ENCODE results near the gene VTI1A. TPM values are rescaled to one million over a fixed set of nuclear protein-coding genes. Genes with fewer than 3 reads are reported as not detected.

VTI1A gene
- polyA plus RNA-seq, 1 of the 3 experiments (the other 2 are of a cell fraction): 8.3 TPM

GRCh38 chr10:112689327-112690072, 242.5 kb downstream of the VTI1A start:
- Histone ChIP-seq H3K36me3 (replicated peaks in 1 of 2; ENCODE audit: control insufficient read depth in 1 of 2, insufficient read depth in 2 of 2, low read length in 1 of 2) (no peaks in the 10 kb centered on the region), H3K79me2 (ENCODE audit: insufficient read depth) (no peaks in the 10 kb centered on the region), H3K4me3 (ENCODE audit: low read depth in 2 of 2, low read length in 1 of 2) (no peak overlapping the region), H3K4me1 (ENCODE audit: control insufficient read depth in 1 of 2, insufficient read depth in 2 of 2, low read depth in 1 of 2, low read length in 1 of 2) (no peaks in the 10 kb centered on the region), H3K27me3 (ENCODE audit: insufficient read depth) (no peaks in the 10 kb centered on the region), H2AFZ (ENCODE audit: low read depth) (no peak overlapping the region), H3F3A (replicated peaks; ENCODE audit: insufficient read depth) (no peaks in the 10 kb centered on the region), H3K4me2 (no peak overlapping the region), H3K9ac (no peak overlapping the region), H3K9me3 (no peaks in the 10 kb centered on the region), H4K20me1 (ENCODE audit: insufficient read depth) (no peaks in the 10 kb centered on the region), H3K27ac (ENCODE audit: low read depth in 2 of 2, low read length in 1 of 2) (no peak overlapping the region), H3K9me2 (no peaks in the 10 kb centered on the region)
- TF ChIP-seq TEAD4 (IDR thresholded peaks at IDR 0.05; ENCODE audit: borderline replicate concordance, insufficient read depth) (no peak), SMC3 (IDR thresholded peaks at IDR 0.05; ENCODE audit: low read depth, low read length) (peak; percentile 16; the same call in 1 of the 2 replicates), CTCF (IDR thresholded peaks at IDR 0.05) (peak; percentile 40), RAD21 (IDR thresholded peaks at IDR 0.05; ENCODE audit: low read length) (peak; percentile 55)
- ChIA-PET CTCF (interaction anchor here (0.7 to 1.9 kb wide), 3 partner anchors 9 to 456 kb away, joined by 3 read pairs; no protein-coding TSS in a partner anchor), POLR2A (no interaction called here)
- peak; percentile 22 for DNase-seq
- 82% methylated on average over 4 of the region's 4 CpGs for WGBS (ENCODE audit: low lambda C conversion rate)

- WGBS (ENCODE audit: low lambda C conversion rate): 89% methylated on average over 7 of the region's 7 CpGs
Measured at GRCh38 chr10:112695539-112695938, 248.5 kb downstream of the VTI1A start.

More at GRCh38 chr10:112695539-112695938, 248.5 kb downstream of the VTI1A start:
- no peaks in the 10 kb centered on the region for H3K4me1 ChIP-seq (ENCODE audit: control insufficient read depth in 1 of 2, insufficient read depth in 2 of 2, low read depth in 1 of 2, low read length in 1 of 2)
- TF ChIP-seq PBX3 (IDR thresholded peaks at IDR 0.05): no peak
- no peak for TF ChIP-seq EP300 (IDR thresholded peaks at IDR 0.05; ENCODE audit: borderline replicate concordance in 1 of 2, low read depth in 1 of 2, low read length in 1 of 2)
- no peak for TF ChIP-seq RXRA (IDR thresholded peaks at IDR 0.05; ENCODE audit: borderline replicate concordance, low read depth)
- H3K9me2 ChIP-seq: no peaks in the 10 kb centered on the region
- ChIA-PET CTCF (no interaction called here), POLR2A (no interaction called here)
- no peak overlapping the region for H3K4me2 ChIP-seq
- no peak overlapping the region for H3K27ac ChIP-seq (ENCODE audit: low read depth in 2 of 2, low read length in 1 of 2)
- H3K36me3 ChIP-seq (replicated peaks in 1 of 2; ENCODE audit: control insufficient read depth in 1 of 2, insufficient read depth in 2 of 2, low read length in 1 of 2): no peaks in the 10 kb centered on the region
- H3K27me3 ChIP-seq (ENCODE audit: insufficient read depth): no peaks in the 10 kb centered on the region
- H2AFZ ChIP-seq (ENCODE audit: low read depth): no peak overlapping the region
- H3K9me3 ChIP-seq: no peaks in the 10 kb centered on the region
- no peaks in the 10 kb centered on the region for H3K79me2 ChIP-seq (ENCODE audit: insufficient read depth)
- no peak overlapping the region for H3K4me3 ChIP-seq (ENCODE audit: low read depth in 2 of 2, low read length in 1 of 2)
- no peak overlapping the region for H3K9ac ChIP-seq
- H4K20me1 ChIP-seq (ENCODE audit: insufficient read depth): no peaks in the 10 kb centered on the region
- no peak for DNase-seq
- H3F3A ChIP-seq (replicated peaks; ENCODE audit: insufficient read depth): no peaks in the 10 kb centered on the region
